Limb (tissue), 2 donors: ENCODE results near the gene SRSF9.
"Not testable (repeated sequence)": the region's sequence is repeated elsewhere in the genome, so short reads cannot be mapped to it uniquely, and the experiment has no call there.

Experiments used
- DNase-seq, 2 donors: peaks; one replicate each; pipeline ENCODE4 v3.0.0-alpha.2; 2016; ENCODE audit errors: extremely low spot score in 2 of 2

Gene SRSF9, protein sequence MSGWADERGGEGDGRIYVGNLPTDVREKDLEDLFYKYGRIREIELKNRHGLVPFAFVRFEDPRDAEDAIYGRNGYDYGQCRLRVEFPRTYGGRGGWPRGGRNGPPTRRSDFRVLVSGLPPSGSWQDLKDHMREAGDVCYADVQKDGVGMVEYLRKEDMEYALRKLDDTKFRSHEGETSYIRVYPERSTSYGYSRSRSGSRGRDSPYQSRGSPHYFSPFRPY

DNA sequence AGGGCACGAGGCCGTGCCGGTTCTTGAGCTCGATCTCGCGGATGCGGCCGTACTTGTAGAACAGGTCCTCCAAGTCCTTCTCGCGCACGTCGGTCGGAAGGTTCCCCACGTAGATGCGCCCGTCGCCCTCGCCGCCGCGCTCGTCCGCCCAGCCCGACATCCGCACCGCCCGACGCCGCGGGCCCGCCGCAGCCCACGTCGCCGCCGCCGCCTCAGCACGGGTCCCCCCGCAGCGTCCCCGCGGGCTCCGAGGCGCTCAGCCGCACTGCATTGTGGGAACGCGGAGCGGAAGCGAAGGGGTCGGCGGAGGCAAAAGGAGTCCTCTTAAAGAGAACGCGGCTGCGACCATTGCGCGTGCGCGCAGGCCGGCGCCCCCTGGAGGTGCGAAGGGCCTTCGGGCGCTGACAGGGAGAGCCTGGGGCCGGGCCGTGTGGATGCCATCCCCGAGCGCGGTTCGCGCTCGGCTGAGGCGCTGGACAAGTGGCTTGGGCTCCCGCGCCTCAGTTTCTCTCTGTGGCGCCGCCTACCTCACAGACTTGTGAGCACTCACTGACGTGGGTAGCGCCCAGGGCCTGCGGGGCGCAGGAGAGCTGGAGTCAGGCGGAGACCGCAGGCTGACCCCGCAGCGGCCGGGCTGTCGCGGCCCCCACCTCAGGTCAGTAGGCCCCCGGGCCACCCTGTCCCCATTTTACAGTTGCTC, at the start of gene SRSF9:
Gene SRSF9, minus strand, starts transcription at position 299 of the 700 bp plus-strand sequence. Its CDS starts 139 bp downstream, at position 160.
- peak; percentile 92 to 97 for DNase-seq

DNA sequence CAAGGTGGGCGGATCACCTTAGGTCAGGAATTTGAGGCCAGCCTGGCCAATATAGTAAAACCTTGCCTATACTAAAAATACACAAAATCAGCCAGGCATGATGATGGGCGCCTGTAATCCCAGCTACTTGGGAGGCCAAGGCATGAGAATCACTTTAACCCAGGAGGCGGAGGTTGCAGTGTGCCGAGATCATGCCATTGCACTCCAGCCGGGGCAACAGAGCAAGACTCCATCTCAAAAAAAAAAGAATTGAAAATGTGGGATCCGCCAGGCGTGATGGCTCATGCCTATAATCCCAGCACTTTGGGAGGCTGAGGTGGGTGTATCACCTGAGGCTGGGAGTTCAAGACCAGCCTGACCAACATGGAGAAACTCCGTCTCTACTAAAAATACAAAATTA, 49.8 kb upstream of the SRSF9 start:
- DNase-seq: not testable (repeated sequence)

DNA sequence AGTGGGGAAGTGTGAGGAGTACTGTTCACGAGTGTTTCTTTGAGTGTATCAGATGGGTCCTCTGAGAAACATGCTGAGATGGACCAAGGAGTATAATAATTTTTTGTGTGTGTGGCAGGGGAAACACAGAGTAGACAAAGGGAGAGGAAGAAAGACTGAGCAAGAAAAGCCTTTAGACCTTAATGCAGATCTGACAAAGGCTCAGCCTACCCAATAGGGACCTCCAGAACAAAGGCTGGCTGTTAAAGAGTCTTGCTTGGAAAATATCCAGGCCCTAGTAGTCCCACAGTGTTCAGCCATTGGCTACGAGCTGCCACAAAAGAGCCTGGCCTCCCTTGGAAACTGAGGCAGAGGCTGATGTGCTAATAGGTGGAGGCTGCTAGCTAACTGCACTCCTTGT, 45.9 kb upstream of the SRSF9 start:
- no peak for DNase-seq

DNA sequence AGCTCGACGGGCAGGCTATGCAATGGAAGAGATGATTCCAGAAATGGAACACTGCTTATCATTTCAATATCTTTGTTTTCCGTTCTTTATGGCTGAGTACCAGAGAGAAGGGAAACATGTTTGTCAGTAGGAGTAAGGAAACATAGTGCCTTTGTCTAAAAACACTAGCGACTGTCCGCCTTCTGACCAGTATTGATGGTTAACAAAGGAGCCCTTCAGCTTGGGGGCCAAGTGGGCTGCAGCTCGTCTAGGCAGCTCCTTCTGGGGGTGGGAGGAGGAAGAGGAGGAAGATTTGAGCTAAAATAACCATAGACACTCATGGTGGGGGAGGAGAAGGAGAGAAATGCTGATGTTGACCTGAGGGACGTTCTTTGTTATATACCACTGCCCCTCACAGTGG, 44.5 kb upstream of the SRSF9 start:
- DNase-seq: no peak

DNA sequence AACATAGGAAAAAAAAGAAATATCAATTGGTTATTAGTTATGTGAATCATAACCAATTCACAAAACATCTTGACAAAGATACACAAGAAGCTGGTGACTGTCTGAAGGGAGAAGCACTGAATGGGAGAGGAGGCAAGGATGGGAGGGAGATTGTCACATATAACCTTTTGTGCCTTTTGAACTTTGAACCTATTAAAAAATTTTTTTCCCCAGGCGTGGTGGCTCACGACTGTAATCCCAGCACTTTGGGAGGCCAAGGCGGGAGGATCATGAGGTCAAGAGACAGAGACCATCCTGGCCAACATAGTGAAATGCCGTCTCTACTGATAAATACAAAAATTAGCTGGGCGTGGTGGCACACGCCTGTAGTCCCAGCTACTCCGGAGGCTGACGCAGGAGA, 39.0 kb upstream of the SRSF9 start:
- no peak for DNase-seq

DNA sequence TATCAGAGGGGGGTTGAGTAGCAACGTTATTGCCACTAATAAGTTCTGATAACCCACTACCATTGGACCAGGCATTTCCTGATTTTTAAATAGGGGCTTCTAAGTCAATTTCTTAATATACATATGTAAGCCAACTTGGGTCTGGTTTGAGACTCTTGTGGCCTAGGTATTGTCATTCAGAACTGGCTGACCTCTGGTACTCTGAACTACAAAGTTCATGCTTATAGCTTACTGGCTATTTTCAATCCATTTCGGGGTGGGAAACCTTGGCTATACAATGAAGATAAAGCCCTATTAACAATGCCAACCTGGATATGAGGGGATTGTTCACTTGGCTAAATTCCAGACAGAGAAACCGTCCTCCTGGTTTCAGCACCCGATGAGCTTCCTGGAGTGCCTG, 35.0 kb upstream of the SRSF9 start:
- DNase-seq: no peak

DNA sequence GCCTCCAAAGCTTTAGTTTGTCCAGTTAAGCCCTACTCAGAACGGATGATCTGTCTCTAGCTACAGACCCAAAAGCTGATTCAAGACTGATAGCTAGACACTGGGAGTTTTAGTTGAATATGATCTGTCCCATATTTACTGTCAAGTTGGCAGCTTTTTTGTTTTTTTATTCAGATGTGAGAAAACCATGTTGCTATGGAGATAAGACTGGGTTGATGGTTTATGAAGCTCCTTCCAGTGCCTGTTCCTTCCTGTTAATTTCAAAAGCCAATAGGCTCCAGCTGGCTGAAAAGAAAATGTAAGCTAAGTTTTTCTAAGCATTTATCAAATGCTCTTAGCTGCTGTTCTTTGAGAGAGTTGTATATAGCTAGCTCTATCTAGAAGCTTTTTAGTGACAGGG, 31.0 kb upstream of the SRSF9 start:
- DNase-seq: peak in 1 of 2 donors; percentile 9

DNA sequence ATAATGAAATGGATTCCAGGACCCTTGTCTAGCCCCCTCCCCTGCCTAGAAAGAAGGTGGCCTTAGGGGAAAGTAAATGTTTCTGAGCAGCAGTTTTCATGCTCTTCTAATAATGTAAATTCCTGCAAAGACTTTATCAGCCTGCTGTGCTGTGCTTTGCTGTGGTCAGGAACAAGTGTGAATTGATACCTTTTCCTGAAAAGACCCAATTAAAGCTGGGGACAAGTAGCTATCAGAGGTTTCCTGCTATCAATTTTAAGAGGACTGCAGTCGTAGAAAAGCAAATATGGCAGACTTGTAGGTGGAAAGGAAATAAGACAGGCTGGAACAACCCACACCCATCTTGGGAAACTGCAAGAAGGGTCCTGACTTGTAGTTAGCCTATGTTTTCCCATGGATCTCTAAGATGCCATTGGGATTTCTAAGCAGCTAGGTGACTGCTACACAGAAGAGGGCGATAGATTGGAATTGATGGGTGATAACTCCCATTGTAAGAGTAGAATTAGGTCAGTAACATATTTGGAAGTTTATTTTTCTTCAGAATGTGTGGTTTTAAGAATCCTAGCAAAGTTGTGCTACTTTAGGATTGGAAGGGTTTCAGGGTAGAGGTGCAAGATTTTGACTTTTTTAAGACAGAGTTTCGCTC, 29.4 kb upstream of the SRSF9 start:
- DNase-seq: no peak

DNA sequence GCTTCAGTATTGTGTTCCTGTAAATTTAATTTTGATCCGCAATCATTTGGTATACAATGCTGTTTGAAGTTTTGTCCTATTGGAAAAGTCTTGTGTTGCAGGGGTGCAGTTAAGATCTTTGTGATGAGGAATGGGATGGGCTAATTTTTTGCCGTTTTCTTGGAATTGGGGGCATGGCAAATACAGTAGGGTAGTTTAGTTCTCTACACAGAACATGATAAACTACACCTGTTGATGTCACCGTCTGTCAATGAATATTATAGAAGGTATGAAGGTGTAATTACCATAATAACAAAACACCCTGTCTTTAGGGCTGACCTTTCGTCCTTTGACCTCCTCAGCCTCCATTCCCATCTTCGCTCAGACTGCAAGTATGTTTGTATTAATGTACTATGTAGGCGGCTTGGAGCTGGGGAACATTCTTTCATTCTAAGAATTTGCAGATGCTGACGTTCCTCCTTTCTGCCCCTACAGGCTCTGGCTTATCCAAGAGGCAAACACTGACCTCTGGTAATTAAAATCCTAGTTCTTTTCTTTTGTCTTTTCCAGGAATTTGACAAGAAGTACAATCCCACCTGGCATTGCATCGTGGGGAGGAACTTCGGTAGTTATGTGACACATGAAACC, 28.1 kb upstream of the SRSF9 start:
- no peak for DNase-seq

DNA sequence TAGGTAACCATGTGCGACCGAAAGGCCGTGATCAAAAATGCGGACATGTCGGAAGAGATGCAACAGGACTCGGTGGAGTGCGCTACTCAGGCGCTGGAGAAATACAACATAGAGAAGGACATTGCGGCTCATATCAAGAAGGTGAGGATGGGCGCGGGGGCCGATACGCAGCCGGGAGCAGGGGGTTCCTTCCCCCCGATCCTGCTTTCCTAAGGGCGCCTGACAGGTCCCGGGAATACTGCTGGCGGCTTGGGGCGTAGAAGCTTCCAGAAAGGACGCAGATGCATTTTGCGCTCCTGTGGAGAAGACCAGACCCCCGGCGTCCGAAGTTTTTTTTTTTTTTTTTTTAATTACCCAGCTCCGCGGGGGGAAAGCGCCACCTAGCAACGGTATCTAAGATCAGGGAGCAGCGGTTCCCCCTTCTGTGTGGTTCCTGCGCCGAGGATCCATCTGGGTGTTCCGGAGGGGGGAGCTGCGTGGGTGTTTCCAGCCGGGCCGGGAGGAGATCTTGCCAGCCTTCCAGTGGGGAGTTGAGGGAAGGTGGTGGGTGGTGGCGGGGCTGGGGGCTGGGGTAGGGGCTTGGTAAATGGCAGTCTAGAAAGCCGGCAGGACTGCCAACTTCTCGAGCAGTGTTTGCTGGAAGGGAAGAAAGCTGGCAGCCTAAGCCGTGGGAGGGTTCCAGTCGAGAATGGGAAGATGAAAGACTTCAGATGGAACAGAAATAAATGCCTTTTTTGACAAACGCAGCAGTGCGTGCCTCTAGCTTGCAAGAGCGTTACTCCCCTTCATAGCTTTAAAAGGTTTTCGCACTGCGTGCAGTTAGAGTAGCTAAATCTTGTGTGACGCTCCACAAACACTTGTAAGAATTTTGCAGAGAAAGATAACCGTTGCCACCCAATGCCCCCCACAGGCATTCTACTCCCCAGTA, 27.1 kb upstream of the SRSF9 start:
- peak; percentile 32 to 75 for DNase-seq

DNA sequence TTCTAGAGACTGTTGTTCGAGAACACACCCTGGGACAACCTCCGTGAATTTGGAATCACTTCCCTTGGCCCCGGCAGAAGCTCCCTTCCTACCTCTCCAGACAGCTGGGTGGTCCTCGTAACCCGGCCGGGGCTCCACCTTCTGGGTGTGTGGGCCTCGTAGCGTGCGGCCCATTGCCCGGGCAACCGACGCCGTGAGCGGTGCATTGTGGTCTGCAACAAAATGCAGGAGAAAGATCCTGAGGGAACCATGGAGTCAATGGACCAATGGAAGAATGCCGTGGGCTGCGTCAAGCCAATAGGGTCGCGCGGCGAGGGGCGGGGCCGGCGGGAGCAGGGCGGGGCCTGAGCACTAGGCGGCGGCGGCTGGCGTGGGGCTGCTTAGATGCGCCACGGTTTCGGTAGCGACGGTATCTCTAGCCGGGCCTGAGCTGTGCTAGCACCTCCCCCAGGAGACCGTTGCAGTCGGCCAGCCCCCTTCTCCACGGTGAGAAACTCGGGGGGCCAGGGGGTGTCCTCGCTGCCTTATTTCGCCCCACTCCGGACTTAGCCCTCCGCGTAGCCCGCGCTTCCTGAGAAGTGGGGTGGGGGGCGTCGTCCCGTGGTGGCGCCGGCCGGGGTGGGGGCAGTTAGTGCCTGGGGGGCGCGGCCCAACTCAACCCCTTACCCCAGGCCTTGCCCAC, 26.3 kb upstream of the SRSF9 start, which contains the start of gene DYNLL1:
Gene DYNLL1, plus strand, starts transcription at position 383 of the 682 bp plus-strand sequence. CDS start 309 bp downstream, outside the sequence.
- DNase-seq: peak; percentile 96 to 99

DNA sequence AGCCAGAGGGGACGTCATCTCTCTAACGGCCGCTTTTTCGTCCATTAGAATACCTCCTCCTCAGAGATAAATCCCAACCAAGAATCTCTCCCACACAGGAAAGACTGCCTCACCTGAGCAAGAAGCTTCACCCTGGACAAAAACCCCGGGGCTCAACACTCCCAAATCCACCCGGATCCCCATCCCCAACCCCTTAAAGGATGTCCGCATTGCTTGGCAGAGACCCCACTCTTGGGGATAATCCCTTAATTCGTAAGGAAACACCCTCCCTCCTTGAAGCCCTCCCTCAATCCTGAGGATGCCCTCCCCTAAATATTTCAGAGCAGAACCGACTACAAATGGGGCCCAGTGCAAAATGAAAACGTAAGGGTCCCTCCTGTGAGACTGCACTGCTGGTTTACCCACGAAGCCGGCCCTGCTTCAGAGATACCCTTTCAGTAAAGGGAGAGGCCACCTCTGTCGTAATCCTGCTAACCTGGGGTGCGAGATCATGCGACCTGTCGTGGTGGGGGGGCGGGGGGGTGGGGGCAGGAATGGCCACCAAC, 25.7 kb upstream of the SRSF9 start:
- no peak for DNase-seq

DNA sequence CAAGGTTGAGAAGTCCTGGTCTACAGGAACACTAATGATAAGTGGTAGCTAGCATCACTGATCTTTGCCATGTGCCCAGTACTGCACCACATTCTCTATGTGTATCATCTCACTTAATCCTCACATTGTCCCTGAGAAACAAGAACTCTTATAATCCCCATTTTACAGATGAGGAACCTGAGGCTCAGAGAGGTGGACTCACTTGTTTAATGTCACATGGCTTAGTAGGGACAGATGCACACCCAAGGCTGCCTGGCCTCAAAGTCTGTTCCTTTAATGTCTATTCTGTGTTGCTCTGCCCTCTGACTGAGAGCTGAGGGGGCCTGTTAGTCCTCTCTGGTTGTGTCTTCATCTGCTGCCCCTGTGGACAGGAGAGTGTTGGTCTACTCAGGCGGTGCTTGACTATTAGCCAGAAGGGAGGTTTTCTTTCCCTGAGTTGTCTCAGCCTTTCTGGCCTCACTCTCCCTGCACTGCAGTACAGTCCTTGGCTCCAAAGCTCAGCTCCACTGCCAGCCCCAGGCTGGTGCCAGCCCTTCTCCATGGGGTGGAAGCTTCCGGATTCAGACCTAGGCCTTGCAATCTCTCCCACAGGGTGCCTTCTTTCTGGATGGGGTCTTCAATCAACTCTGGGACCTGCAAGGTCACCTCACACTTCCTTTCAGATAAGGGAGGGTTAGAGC, 21.4 kb upstream of the SRSF9 start:
- no peak for DNase-seq

DNA sequence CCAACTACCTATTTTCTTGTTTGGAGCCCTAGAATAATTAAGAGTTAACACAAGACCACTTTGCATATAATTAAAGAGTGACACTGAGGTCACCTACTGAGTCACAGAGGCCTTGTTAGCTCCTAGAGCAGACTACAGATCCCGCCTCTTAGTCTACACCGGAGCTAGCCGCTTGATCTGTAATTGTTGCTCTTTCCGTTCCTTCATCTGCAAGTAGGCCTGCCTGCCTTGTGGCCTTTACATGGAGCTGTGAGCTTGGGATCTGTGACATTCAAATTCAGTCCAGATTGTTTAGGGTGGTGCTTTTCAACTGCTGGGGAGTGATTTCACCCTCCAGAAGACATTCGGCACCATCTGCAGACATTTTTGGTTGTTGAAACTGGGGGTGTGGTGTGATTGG, 20.8 kb upstream of the SRSF9 start:
- DNase-seq: no peak

DNA sequence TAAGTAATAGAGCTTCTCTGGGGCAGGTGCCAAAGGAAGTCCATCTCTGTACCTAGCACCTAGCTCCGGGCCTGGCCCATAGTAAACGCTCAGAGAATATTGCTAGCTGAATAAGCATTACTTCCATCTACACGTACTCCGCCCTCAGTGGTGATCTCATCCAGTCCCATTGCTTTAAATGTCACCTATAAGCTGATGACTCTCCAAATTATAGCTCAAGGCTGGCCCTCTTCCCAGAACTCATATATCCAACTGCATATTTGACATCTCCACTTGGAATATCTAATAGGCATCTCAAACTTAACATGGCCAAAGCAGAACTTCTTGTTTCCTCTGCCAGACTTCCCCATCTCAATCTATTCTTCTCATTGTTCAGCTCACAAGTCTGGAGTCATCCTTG, 19.5 kb upstream of the SRSF9 start:
- DNase-seq: peak in 1 of 2 donors; percentile 14

DNA sequence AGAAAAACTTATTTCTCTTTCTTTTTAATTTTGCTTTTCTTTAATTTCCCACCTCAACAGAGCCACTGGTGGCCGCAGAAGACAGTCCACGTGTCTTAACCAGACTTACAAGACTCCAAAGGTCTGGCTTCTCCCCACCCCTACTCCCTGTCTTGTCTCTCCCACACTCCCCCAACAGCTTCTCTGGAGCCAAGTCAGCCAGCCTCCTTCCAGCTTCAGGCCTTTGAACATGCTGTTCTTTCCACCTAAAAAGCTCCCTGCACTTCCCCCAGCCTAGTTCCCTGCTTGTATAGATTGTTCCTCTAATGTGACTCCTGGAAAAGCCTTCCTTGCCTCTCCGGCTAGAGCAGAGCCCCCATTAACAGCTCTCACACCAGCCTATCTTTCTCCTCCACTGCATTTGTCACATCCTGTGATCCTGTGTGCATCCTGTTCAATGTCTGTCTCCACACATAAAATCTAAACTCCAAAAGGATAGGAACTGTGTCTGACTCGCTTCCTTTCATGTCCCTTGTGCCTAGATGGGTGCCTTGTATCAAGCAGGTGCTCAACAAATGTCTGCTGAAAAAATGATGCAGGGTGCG, 18.6 kb upstream of the SRSF9 start:
- DNase-seq: no peak

DNA sequence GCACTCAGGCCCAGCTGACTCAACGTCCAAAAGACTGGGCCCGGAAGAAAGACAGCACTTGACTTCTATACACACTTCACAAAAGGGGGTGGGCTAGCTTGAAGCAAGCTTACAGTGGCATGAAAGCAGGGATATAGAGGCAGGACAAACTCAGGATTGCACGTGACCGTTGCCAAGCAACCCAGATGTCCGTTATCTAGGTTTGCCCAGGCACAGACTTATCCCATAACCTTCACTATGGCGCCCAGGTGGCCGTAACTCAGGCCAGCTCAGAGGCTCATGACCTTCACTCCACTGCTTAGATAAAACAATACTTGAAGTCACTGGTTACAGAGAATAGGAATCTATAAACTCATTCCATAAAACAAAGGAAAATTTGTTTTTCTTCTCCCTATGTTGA, 18.0 kb upstream of the SRSF9 start:
- not testable (repeated sequence) for DNase-seq

DNA sequence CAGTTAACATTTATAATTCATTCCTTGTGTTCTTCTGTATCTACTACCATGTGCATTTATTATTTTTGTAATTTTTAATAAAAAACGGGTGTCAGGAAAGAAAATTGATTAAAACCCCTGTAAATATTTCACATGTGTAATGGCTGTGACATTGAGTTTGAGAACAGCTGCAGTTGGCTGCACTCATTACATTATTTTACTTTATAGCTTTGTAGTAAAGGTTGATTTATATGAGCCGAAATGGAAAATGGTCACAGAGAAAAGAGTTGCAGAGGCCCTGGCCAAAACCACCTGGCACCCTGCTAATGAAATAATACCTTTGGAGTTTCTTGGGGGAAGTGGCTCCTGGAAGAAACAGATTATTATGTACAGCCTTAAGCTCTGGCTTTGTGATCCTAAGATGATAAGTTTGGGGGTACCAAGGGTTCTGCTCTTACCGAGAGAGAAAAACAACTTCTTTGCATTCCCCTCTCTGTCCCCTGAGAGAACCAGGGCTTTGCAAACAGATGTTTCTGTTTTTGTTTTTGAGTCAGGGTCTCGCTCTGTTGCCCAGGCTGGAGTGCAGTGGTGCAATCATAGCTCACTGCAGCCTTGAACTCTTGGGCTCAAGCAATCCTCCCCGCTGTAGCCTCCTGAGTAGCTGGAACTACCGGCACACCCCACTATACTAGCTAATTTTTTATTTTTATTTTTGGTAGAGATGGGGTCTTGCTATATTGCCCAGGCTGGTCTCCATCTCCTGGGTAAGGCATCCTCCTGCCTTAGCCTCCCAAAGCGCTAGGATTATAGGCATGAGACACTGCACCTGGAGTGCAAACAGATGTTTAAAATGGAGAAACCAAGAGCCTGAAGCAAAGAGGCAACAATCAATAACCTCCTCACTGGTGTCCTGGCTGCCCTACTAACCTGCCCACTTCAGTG, 16.7 kb upstream of the SRSF9 start:
- no peak for DNase-seq
